Endothelial cell of umbilical vein (primary cell): Measurements from ENCODE around the gene COL6A3. TPM values are rescaled to one million over a fixed set of nuclear protein-coding genes. Genes with fewer than 3 reads are reported as not detected.

ENCODE experiments used
- BruUV-seq: library from RNA; stranded (reverse); fragments of 400-500 nt; replicated peaks from 2 replicates; lab custom pipeline; 2021; lab: Mats Ljungman, UMichigan
- CTCF ChIA-PET: fragments of 300-600, 350-600 bp; sonication (Branson Sonifier 250); formaldehyde crosslinking; loops from one replicate; lab custom pipeline; 2021; ENCODE audit warnings: antibody characterized with exemption, inconsistent platforms; lab: Charles Lee
- POLR2A ChIA-PET: fragments of 300-600, 350-600 bp; sonication (Branson Sonifier 250); formaldehyde crosslinking; loops from one replicate; lab custom pipeline; 2021; ENCODE audit warnings: antibody characterized with exemption, inconsistent platforms; lab: Charles Lee
- DNase-seq: peaks from one replicate; pipeline ENCODE4 v3.0.0-alpha.2; 2011; ENCODE audit warnings: low read depth, low spot score
- FAIRE-seq: peaks from 2 replicates; lab custom pipeline; 2011; peaks lifted over from hg19 to GRCh38; lab: Jason Lieb, UNC
- H2AFZ ChIP-seq: 2 replicates; pipeline ENCODE4 v1.6.0; 2012; ENCODE audit warnings: low read depth, low read length, control low read depth, inconsistent platforms
- H3K27ac ChIP-seq: 2 replicates; pipeline ENCODE4 v1.5.1; 2011; ENCODE audit warnings: low read depth, mild to moderate bottlenecking, control low read depth, low read length, moderate library complexity; ENCODE audit not compliant: insufficient read depth
- H3K27me3 ChIP-seq, 2 experiments: 2 replicates each; pipeline versions ENCODE4 v1.6.0 to v1.6.1; 2011; ENCODE audit warnings: low read length in 2 of 2, mixed read lengths in 1 of 2; ENCODE audit not compliant: control insufficient read depth in 2 of 2, insufficient read depth in 2 of 2
- H3K36me3 ChIP-seq, 2 experiments: 2 replicates in 1 of 2; 3 replicates in 1 of 2; pipeline ENCODE4 v1.5.1; 2011; ENCODE audit warnings: low read length in 2 of 2, mild to moderate bottlenecking in 1 of 2, moderate library complexity in 1 of 2; ENCODE audit not compliant: control insufficient read depth in 2 of 2, insufficient read depth in 2 of 2; ENCODE audit errors: extremely low read depth in 1 of 2
- H3K4me1 ChIP-seq: 3 replicates; pipeline ENCODE4 v1.5.1; 2011; ENCODE audit warnings: mild to moderate bottlenecking, low read length; ENCODE audit not compliant: control insufficient read depth, insufficient read depth; ENCODE audit errors: extremely low read depth
- H3K4me2 ChIP-seq: 2 replicates; pipeline ENCODE4 v1.6.1; 2011; ENCODE audit warnings: low read length, control low read depth, mixed read lengths; ENCODE audit not compliant: insufficient read depth
- H3K4me3 ChIP-seq, 3 experiments: fragments of 200-600 bp in 1 of 3; sonication (generic), shearing (Covaris generic) in 1 of 3; replicated peaks in 1 of 3; 2 replicates each; pipeline ENCODE4 v1.5.1; 2011 to 2016; ENCODE audit warnings: control low read depth in 3 of 3, low read length in 3 of 3, mild to moderate bottlenecking in 2 of 3, inconsistent platforms in 1 of 3, low read depth in 1 of 3, moderate library complexity in 1 of 3; ENCODE audit not compliant: insufficient read depth in 1 of 3
- H3K79me2 ChIP-seq: 2 replicates; pipeline ENCODE4 v1.6.0; 2012; ENCODE audit warnings: low read length, inconsistent platforms; ENCODE audit not compliant: control insufficient read depth, insufficient read depth
- H3K9ac ChIP-seq: replicated peaks from 2 replicates; pipeline ENCODE3; 2011; ENCODE audit warnings: low read length, control low read depth; ENCODE audit not compliant: insufficient read depth; ENCODE audit errors: extremely low read depth
- H3K9me1 ChIP-seq: replicated peaks from 3 replicates; pipeline ENCODE4 v1.6.0; 2011; ENCODE audit warnings: mild to moderate bottlenecking, low read length; ENCODE audit not compliant: control insufficient read depth, insufficient read depth; ENCODE audit errors: extremely low read depth
- H3K9me3 ChIP-seq: replicated peaks from 2 replicates; pipeline ENCODE4 v1.5.1; 2012; ENCODE audit warnings: low read length, inconsistent platforms; ENCODE audit not compliant: control insufficient read depth, insufficient read depth
- H4K20me1 ChIP-seq: replicated peaks from 2 replicates; pipeline ENCODE3; 2011; ENCODE audit warnings: mild to moderate bottlenecking, low read length; ENCODE audit not compliant: control insufficient read depth, insufficient read depth; ENCODE audit errors: extremely low read depth
- CTCF ChIP-seq, 2 donors: IDR thresholded peaks; 1 replicate in 1 of 2; 2 replicates in 1 of 2; pipeline ENCODE4 v1.5.1; 2011; ENCODE audit warnings: low read length in 2 of 2, mild to moderate bottlenecking in 2 of 2, moderate library complexity in 2 of 2, control low read depth in 1 of 2, inconsistent platforms in 1 of 2, low read depth in 1 of 2; ENCODE audit not compliant: insufficient read depth in 1 of 2; ENCODE audit errors: extremely low read depth in 1 of 2
- FOS ChIP-seq: IDR thresholded peaks from 2 replicates; pipeline ENCODE4 v1.6.1; 2011; ENCODE audit warnings: mild to moderate bottlenecking, low read length, moderate library complexity, borderline replicate concordance; ENCODE audit not compliant: insufficient read depth
- GATA2 ChIP-seq: IDR thresholded peaks from 2 replicates; pipeline ENCODE4 v1.7.0; 2011; ENCODE audit warnings: low read depth, mild to moderate bottlenecking, moderate library complexity, mixed read lengths, low read length; ENCODE audit not compliant: insufficient read length, insufficient read depth
- dilution Hi-C: fragments of 300-500 bp; cut with MboI; formaldehyde crosslinking; loops from one replicate; pipeline ENCODE4 v1.15.0; 2019; ENCODE audit warnings: low sequenced_read_pairs; ENCODE audit not compliant: extremely low pct_ligation_motif_present
- intact Hi-C: fragments of 100-400 bp; cut with micrococcal nuclease; formaldehyde crosslinking; loops from one replicate; pipeline ENCODE4 v1.10.0; 2022
- polyA plus RNA-seq, 4 experiments: library from polyadenylated mRNA; depleted of rRNA in 3 of 4; stranded (reverse) in 3 of 4; unstranded in 1 of 4; fragments of >200 nt; gene quantifications; 2 replicates each; pipeline versions ENCODE4 v1.2.1 to v1.2.3, GENCODE V29; 2011 to 2012; ENCODE audit warnings: missing spikeins in 1 of 4
- total RNA-seq: library from RNA; stranded (reverse); gene quantifications from 2 replicates; pipeline ENCODE4 v1.2.3, GENCODE V29; 2021
- TF ChIP-seq, protein P1 (sequence below): IDR thresholded peaks from 2 replicates; pipeline ENCODE4 v1.6.1; 2011; ENCODE audit not compliant: insufficient read depth, insufficient read length

Gene COL6A3
- total and polyA plus RNA-seq, 2 donors (not counting 3 experiments of a cell fraction or from before 2014, with no cell fraction given) = 0.03 TPM; not detected in 1

DNA sequence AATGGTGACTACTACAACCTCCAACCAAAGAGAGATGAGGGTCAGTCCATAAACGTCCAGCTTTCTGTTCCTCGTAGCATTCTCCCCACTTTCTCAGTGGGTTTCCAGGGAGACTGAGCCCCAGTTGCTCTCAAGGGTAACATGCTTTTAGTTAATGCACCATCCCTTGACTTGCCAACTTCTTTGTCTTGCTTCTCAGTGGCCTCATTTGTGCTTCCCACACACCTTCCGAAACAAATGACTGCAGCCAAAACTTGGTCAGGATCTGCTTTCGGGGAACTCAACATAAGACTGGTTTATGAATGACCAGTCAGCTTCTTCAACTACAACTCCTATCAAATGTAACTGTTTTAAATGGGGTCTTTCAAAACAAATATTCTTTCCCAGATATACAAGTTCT lies 94.1 kb downstream of the COL6A3 start:
- Histone ChIP-seq H3K27me3 (peaks cover under 1 to 16% of the 10 kb centered on the region in 2 experiments), H3K36me3 (no peaks in the 10 kb centered on the region), H3K27ac (no peak overlapping the region), H3K79me2 (no peaks in the 10 kb centered on the region), H3K9me1 (no peaks in the 10 kb centered on the region), H3K9ac (no peak overlapping the region), H3K4me1 (no peaks in the 10 kb centered on the region), H3K9me3 (no peaks in the 10 kb centered on the region), H3K4me2 (no peak overlapping the region), H3K4me3 (no peak overlapping the region), H2AFZ (no peak overlapping the region), H4K20me1 (no peaks in the 10 kb centered on the region)
- FAIRE-seq (no peak), DNase-seq (no peak)
- CTCF ChIA-PET = no interaction called here
- no peak for TF ChIP-seq FOS
- TF ChIP-seq, protein P1, sequence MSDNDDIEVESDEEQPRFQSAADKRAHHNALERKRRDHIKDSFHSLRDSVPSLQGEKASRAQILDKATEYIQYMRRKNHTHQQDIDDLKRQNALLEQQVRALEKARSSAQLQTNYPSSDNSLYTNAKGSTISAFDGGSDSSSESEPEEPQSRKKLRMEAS = no peak
- no peak for TF ChIP-seq GATA2
- intact Hi-C loops (loop anchor here (5.0 kb wide), 1 partner anchor 168 kb away; no protein-coding TSS in a partner anchor), dilution Hi-C loops (no loop called here)
- POLR2A ChIA-PET = no interaction called here
- no TSS peak for BruUV-seq

- H3K4me3 ChIP-seq = no peak overlapping the region
Observed at GRCh38 chr2:237319086-237319820, 94.7 kb downstream of the COL6A3 start.

More at GRCh38 chr2:237319086-237319820, 94.7 kb downstream of the COL6A3 start:
- FAIRE-seq (no peak), DNase-seq (no peak)
- Histone ChIP-seq H3K9me3 (no peaks in the 10 kb centered on the region), H3K4me2 (no peak overlapping the region), H3K9me1 (no peaks in the 10 kb centered on the region), H3K36me3 (no peaks in the 10 kb centered on the region), H4K20me1 (no peaks in the 10 kb centered on the region), H3K27ac (no peak overlapping the region), H3K4me1 (no peaks in the 10 kb centered on the region), H3K79me2 (no peaks in the 10 kb centered on the region), H2AFZ (no peak overlapping the region), H3K9ac (no peak overlapping the region), H3K27me3 (peaks cover 0 to 19% of the 10 kb centered on the region in 2 experiments)
- TF ChIP-seq FOS (no peak), CTCF (IDR thresholded peaks at IDR 0.05; ENCODE audit: extremely low read depth in 1 of 2, insufficient read depth in 1 of 2, low read depth in 1 of 2, low read length in 2 of 2) (no peak)
- no TSS peak for BruUV-seq
- CTCF ChIA-PET = no interaction called here
- intact Hi-C loops = no loop called here
- dilution Hi-C loops = no loop called here
- POLR2A ChIA-PET = no interaction called here
